C1 segment of cervical spinal cord (tissue), 14 donors: ENCODE results near the gene NTM.

Experiments used
- DNase-seq, 14 donors: peaks; one replicate each; lab custom pipeline; 2025; lab: John Stamatoyannopoulos, UW

NTM gene

DNA sequence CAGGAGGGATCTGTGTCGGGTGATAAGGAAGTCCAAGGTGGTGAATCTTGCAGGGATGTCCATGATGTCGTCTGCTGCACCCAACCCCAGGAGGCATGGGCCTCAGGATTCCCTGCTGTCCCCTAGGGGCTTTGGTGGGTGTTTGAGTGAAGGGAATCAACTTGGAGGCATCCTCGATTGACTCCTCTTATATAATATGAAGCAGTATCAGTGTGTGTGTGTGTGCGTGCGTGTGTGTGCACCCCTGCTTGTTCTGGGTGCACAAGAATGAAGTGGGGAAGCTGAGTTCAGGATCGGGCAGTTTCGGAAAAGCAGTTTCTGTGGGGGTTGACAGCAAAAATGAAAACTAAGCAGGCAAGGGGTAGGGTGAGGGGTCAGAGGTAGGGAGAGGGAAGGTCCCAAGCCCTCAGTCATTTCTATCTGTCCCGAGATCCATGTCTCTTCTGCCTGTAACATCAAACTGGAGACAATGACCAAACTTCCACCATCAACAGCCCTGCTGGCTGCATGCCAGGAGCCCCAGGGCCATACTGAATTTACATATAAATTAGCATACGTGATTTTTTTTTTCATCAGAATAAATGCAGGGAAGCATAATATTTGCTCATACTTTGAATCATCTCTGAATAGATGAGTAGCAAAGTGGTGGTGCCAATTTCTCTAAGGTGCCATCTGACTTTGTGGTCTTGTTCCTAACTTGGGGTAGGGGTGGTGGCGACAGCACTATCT is 2.0 kb downstream of the NTM start:
- peak in 2 of 14 donors; percentile 52 to 57 for DNase-seq

DNA sequence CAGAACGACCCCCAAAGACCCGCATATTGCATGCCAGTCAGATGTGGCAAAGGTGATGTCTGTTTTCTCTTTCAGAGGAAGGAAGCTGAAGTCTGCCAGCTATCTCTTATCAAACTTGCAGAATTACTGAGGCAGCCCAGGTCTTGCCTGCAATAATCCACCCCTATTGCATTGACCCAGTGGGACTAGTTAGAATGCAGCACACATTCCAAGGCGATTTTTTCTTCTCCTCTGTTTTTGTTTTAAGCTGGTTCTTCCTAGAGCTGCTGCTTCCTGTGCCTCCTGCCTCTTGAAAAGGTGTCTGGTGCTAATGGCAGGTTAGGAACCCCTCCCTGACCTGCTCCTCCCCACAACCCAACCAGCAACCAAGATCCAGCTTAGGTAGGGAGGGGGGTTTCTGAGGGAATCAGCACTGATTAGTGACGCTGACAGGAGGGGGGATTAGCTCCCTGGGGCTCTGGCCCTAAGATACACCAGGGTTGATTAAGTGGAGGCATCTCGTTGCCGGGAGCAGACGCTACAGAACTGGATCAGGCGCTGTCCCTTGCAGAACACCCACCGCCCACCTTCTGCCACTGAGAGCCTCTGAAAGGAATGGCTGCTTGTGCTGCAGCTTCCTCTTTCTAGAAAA is 2.8 kb downstream of the NTM start:
- DNase-seq, result no peak

DNA sequence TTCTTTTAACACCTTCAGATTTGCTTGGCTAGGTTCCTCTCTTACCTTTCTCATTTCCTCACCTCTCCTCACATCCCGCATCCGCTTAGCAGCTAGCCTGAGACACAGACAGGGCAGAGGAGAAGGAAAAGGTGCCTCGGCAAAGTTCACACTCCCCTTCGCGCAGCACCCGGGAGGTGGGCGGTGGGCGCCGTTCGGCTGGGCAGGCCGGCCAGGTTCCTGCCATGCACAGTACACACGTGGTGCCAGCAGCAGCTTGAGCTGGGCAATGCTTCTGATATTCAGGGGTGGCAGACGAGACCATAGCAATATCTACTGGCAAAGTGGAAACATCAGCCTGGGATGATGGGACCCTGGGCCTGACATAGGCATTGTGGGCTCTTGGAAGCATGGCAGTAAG is 3.3 kb downstream of the NTM start:
- DNase-seq, result no peak

DNA sequence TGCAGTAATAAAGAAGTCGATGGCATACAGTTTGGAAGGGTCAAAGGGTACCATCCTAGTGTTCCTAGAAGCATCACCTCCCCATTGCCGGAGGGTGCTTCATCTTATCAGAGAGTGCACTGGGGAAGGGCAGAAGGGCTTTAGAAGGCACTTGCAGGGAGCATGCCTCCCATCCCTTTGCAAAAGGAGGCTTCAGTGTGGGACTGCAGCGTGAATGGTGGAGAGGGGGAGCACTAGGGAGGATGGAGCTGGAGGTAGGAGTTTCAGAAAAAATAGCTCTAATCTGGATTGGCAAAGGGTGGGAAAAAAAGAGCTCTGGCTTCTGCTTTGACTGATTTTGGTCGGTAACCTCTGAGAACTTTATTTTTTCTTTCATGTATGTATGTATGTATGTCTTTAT is 5.0 kb downstream of the NTM start:
- DNase-seq, result no peak

DNA sequence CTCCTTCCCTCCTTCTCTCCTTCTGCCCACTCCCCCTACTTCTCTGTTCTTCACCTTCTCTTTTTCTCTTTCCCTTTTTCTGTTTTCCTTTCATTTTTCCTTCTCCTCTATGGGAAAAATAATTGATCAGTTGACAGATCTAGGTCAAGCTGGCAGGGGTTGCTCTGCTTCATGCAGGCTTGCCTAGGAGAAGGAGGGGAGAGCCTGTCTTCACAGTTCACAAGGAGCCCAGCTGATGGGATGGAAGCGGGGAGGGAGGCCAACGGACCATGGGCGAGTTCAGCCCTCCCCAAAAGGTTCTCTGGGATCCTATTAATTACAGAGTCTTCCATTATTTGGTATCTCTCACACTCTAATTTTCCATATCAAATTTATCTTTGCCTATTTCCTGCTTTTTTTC is 5.5 kb downstream of the NTM start:
- DNase-seq, result no peak

DNA sequence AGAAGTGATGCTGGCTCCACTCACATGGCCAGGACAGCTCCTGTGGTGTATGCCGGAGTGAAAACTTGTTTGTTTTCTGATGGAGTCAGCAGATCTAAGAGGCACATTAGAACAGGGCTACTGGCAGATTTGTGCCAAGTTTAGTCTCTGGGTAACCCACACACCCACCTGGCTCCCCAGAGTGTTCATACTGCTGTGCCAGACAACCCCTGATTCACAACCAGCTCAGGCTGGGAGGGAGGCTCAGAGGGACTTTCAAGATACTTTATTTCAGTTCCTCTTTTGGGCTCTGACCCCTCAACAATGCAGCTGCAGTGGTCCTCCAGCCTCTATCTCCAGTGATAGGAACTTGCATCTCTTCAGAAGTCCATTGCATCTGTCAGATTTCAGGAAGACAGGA is 8.5 kb downstream of the NTM start:
- DNase-seq, result no peak

DNA sequence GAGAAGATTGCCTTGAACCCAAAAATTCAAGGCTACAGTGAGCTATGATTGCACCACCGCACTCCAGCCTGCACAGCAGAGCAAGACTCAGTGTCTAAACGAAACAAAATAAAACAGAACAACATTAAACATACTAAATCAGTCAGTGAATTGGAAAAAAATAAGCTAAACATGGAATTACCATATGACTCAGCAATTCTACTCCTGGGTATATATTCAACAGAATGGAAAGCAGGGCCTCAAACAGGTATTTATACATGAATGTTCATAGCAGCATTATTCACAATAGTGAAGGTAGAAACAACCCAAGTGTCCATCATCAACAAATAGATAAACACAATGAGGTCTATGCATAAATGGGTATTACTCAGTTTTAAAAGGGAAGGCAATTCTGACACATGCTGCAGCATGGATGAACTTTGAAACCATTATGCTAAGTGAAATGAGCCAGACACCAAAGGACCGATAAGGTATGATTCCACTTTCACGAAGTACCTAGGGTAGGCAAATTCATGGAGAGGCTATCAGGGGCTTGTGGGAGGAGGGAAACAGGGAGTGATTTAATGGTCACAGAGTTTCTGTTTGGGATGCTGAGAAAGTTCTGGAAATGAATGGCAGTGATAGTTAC is 15.5 kb downstream of the NTM start:
- DNase-seq, result no peak

DNA sequence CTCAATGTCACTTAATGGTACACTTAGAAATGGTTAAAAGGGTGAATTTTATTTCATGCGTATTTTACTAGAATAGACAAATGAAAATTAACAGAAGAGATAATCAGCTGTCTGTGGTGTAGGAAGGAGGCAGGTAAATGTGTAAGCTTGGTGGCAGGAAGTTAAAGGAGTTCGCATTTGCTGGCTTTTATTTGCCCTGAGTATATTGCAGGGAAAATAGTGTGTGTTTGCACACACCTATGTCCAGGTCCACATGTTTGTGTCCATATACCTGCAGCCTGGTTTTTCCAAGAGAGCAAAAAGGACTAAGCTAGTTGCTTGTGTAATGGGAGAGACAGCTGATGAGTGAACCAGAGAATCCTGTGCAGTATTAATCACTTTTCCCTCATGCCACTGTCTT is 16.0 kb downstream of the NTM start:
- DNase-seq, result no peak

DNA sequence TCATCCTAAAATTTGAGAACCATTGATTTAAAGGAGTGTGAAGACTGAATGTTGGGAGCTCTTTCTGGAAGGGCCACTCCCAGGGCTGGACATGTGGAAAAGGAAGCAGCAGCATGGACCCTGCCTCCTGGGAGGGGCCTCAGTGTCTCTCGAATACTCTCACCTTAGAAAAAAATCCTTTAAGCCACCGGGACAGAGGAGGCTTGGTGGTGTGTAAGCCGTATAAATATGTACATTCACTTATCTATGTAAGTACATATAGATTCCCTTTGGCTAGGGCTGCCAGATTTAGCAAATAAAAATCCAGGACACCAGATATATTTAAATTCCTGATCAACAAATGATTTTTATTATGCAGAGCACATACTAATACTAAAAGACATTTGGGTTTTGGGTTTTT is 17.6 kb downstream of the NTM start:
- DNase-seq, result no peak

DNA sequence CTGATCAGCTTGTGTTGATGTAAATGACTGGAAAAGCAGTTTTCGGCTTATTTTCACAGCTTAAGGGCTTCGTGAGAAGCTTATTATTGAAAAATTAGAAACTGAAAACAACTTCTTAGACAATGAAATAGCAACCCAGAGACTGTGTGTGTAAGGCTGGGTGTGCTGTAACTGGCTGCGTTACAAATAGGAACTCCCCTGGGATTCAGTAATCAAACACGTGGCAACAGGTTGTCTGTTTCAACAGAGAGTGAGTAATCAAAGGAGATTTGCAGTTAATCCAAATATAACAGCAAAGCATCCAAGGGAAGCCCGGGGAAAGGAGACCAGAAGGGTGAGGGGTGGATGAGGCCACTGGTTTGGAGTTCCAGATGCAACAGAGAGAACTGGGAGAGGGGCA is 19.2 kb downstream of the NTM start:
- no peak for DNase-seq

DNA sequence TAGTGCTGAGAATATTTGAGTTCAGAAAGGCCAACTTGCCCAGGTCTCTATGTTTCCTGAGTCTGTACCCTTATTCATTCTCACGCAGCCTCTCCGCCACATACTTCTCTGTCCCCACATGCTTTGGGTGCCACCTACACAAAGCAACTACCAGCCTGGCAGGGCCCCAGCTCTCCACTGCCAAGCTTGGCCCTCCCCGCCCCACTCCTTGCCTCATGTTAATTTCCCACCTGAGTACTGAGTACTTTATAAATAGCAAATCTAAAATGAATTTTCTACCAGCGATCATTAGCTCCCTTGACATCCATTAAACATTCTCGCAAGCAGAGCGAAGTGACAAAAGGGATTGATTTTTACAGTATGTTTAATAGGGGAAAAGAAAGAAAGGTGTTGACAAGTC is 20.8 kb downstream of the NTM start:
- no peak for DNase-seq

DNA sequence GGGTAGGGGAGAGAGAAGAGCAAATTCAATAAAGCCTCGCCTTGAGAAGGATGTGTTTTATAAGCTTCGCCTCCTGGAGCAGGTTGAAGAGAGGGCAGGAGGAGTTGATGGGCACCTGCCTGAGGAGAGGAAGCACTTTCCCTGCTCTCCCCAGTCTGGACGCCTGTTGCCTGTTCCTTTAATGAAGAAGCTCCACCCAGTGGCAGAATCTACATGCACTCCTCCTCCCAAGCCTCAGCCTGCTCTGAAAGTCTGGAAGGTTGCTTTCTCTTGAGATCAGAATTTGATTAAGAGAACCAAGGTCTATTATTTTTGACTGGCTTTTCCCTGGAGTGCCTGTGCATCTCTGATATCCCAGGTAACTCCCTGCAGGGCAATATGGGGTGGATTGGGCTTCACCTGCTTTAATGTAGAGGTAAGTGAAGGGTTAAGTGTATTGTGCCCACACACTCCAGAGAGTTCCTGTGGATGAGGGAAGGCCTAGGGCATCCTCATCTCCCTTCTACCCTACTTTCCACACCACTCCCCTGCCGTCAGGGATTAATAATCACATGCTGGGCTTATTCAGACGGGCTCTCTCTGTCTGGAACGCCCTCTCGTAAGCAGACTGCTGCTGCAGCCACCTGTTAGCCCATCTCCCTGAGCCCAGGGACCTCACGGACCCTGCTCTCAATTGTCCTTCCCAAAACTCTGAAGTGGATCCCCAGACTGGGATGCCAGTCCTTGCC is 22.3 kb downstream of the NTM start:
- no peak for DNase-seq

DNA sequence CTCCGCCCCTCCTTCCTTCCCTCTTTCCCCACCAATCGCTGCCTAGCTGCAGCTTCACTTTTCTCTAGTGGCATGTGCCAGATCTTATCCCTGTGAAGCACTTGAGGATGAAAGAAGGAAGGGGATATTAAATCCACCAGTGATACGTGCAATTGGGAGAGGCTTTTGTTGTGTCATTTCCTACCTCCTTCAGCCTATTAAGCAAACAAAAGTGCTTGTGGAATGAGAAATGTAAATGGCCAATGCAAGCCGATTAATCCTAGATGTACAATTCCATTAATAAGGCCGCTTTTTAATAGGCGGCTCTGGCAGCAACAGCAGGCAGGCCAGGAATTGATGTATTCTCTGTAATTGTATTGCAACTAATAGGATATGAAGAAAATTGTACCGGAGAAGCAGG is 23.3 kb downstream of the NTM start:
- DNase-seq, result no peak

DNA sequence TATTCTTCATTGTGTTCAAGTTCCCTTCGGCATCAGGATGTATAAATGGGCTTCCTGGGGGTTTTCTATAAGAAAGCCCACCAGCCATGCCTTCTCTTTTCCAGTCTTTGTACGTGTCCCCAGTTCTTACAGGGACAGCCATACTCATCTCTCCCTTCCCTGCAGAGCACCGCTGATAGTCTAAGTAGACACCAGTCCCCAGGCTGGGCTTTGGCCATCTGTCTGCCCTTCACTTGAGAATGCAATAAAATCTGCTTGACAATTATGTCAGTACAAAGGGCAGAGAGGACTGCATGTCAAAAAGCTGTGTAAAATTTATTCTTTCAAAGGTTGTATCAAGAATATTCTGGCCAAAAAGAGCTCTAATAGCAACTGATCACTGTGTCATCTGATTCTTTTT is 27.3 kb downstream of the NTM start:
- no peak for DNase-seq

DNA sequence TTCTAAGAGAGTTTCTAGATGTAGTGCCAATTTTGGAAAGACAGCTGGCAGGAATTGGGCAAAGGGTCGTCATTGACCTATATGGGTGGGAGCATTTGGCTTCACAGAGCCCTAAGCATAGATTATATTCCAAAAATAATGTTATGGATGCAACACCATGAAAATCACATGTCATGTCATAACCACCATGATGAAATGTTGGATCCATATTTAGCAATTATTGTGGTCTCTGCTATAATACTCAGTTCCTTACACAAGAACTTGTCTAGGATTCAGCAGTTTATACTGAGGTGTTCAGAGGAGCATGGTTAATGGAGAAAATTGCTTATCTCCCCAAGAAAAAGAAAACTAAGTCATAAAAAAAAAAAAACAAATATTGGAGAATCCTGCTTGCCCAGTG is 31.6 kb downstream of the NTM start:
- no peak for DNase-seq

DNA sequence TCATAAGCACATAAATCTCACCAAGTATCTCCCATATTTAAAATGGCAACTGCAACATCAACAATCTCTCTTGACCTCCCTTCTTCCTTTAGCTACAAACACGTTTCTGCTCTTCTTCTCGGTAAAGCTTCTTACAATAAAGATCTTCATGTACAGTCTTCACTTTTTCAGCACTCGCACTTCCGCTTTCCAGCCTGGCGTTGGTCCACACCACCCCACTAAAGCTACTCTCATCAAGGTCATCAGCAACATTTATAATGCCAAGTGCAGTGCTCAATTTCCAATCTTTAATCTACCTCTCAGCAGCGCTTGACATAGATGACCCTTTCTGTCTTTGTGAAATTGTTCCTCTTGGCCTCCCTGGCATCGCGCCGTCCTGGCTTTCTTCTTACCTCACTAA is 33.6 kb downstream of the NTM start:
- DNase-seq, result no peak

DNA sequence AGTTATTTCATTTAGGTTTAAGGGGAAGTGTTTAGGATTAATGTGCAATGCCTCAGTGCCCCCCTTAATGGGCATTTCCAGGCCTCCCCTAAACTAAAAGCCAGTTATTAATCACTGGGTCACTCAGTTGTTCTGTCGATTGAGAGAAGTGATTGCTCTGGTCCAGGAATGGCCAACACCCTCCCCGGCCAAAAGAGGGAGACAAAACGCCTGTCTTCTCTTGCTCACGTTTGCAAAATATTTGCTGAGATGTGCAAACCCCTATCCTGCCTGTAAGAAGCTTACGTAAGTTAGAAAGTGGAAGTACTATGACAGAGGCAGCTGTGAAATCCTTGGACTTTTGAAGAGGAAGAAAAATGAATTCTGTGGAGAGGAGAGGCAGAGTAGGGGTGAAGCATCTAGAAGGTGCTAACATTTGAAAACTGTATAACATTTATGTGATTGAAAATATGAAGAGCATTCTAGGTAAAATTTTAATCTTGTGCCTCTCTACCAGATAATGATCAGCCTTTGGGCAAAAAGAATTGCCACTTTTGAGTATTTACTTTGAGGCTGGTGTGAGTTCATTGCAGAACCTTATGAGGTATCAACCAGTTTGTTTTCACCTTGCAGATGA is 37.7 kb downstream of the NTM start:
- no peak for DNase-seq

DNA sequence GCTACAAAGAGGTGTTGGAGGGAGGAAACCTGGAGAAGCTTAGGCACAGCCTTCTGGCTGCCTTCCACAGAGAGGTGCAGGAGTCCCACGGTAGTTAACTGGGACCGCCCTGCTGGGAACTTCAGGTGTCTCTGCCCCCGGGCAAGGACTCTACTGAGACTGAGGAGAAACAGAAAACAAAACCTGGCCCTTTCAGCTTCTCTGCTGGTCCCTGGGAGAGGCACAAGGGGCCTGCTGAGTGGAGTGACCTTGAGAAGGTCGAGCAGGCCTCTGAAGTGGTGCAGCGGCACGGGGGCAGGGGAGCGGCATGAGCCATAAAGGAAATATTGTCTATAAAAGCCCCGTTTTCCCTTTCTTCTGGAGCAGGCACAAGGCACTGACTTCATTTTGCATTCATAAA is 38.9 kb downstream of the NTM start:
- no peak for DNase-seq

DNA sequence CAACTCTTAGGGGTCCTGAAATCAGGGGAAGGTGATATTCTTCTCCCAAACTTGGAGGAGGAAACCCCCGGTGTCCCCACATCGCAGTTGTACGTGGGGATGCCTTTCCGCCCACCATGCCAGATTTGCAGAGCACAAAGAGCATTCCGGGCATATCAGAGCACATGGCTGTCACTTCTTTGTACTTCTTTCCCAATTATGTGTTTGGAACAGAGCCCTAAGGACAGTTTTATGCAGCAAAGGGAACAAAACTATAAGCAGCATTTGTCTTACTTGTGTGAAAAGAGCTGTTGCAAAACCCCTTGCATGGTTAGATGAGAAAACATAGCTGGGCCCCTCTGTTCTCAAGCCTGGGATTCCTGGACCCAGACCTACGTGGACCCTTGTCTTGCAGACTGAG is 41.2 kb downstream of the NTM start:
- DNase-seq, result no peak

DNA sequence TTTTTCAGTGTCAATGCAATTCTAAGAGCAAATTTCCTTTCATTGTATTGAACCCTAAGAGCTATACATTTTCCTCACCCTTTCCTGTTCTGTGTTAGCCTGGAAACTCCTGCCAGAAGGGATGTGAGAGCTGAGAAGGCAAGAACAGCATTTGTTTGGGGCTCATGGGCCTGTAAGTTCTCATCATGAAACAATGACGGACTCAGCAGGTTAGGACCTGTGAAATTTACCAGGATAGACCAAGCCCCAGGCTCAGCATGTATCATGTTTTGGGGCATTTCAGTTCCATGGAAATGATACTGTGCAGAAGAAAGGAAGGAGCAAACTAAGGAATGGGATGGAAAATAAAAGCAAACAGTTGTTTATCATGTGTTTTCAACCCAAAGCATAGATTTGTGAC is 41.6 kb downstream of the NTM start:
- DNase-seq, result no peak

DNA sequence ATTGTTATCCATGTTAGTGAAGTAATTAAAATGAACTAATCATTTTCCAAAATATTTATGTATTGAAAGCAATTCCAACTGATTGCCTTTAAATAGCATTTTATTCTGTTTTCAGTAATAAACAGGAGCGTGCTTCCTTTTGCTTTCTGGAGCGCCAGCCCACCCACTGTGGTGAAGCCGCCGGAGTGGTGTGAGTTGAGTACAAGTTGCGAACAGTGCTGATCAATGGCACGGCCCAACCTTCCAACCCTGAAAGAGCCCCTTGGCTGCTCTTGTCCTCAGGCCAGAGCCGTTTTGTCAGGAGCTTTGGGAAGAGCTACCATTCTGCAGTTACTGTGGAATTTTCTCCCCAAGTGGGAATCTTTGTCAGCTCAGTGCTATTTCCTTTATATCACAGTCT is 42.8 kb downstream of the NTM start:
- DNase-seq, result no peak

DNA sequence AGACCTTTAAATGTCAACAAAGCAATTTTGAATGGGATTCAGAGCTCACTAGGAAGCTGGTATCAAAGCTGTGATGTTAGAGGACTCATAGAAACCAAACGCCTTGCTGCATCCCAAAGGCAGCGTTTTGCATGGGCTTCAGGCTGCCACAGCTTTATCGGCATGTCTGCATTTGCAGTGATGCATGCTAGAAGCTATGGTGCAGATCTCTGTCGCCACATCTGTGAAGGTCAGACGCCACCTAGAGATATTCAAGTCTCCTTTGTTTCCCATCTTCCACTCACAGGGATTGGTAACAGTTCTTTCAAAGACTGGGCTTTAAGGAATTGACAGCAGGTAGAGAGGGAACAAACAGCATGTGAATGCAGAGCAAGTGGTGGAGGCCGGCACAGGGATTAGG is 47.8 kb downstream of the NTM start:
- no peak for DNase-seq
